22Rv1 (cell line): ENCODE measurements around the gene CYGB.

Experiments used
- H3K27ac ChIP-seq: fragments of 450-650 bp; 2 replicates; pipeline ENCODE4 v1.5.1; 2017
- CTCF ChIP-seq: fragments of 450-650 bp; IDR thresholded peaks from 2 replicates; pipeline ENCODE4 v1.5.1; 2017; ENCODE audit warnings: mild to moderate bottlenecking
- ZFX ChIP-seq: fragments of 450-650 bp; IDR thresholded peaks from 2 replicates; pipeline ENCODE4 v1.6.1; 2017; ENCODE audit warnings: antibody characterized with exemption, borderline replicate concordance

The CYGB gene

GRCh38 chr17:76537578-76538280, at the start of gene CYGB:
TSS of gene CYGB (minus strand) at chr17:76537709. CDS start at chr17:76537542, 167 bp downstream.
- H3K27ac ChIP-seq: no peak within 1 kb of the TSS
- TF ChIP-seq ZFX (no peak), CTCF (no peak)

- TF ChIP-seq ZFX (no peak), CTCF (no peak)
- no peak overlapping the region for H3K27ac ChIP-seq
Measured at GRCh38 chr17:76586741-76587487, 49.4 kb upstream of the CYGB start.

GRCh38 chr17:76585649-76586593, 48.4 kb upstream of the CYGB start, which contains the start of gene ST6GALNAC2:
TSS of gene ST6GALNAC2 (minus strand) at chr17:76585860. CDS start at chr17:76585808, 52 bp downstream.
- TF ChIP-seq CTCF (peak; percentile 52; the same call in 1 of the 2 replicates), ZFX (no peak)
- H3K27ac ChIP-seq: peak within 1 kb of the TSS; percentile 29

- no peak for TF ChIP-seq CTCF
- no peak for TF ChIP-seq ZFX
- peak overlapping the region; percentile 29; the same call in 1 of the 2 replicates for H3K27ac ChIP-seq
Measured at GRCh38 chr17:76585033-76585648, 47.6 kb upstream of the CYGB start.

- TF ChIP-seq ZFX (no peak), CTCF (no peak)
- no peak overlapping the region for H3K27ac ChIP-seq
Measured at GRCh38 chr17:76584427-76585032, 47.0 kb upstream of the CYGB start.

GRCh38 chr17:76582660-76583059, 45.2 kb upstream of the CYGB start:
- H3K27ac ChIP-seq: no peak overlapping the region
- TF ChIP-seq ZFX: no peak
- no peak for TF ChIP-seq CTCF
